Superior temporal gyrus (tissue), 1 donor: ENCODE data around the gene P2RY11.

Experiments
- DNase-seq: peaks from one replicate; pipeline ENCODE4 v3.0.0-alpha.2; 2016; ENCODE audit errors: extremely low spot score

Gene P2RY11

DNA sequence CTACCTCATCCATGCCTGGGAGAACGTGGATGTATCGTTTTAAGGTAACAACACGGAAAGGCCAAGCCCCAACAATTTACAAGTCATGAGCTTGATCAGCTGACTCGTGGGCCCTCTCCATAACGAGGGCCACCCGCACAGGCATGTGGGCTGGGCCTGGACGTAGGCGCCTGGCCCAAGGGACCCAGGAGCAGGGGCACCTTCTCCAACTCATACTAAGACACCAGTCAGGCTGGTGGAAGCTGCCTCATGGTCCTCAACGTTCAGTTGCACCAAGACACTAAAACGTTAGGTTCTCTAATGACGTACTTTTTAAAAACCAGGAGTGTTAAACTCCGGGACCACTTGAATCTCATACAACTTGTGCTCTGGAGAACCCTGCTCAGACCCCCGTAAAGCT lies 30.0 kb downstream of the P2RY11 start:
- DNase-seq, result no peak

DNA sequence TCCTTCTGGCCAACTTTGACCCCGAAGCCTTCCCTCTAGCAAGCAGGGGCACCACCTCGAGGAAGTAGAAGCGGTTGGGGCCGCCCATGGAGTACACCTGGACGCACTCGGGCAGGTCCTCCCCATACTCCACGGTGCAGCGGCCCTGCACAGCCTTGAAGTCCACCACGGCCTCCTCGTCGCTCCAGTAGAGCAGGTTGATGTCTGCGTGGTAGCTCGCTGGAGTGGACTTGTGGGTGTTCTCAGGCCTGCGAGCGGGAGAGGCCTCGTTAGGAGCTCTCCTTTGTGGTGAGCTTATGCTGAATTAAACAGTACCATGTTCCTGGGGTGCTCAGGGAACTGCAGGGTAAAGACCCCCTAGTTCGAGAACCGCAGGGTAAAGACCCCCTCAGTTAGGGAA lies 30.5 kb downstream of the P2RY11 start:
- no peak for DNase-seq

- no peak for DNase-seq
Measured at GRCh38 chr19:10142701-10143375, 31.3 kb downstream of the P2RY11 start.

- no peak for DNase-seq
Measured at GRCh38 chr19:10143681-10144080, 32.2 kb downstream of the P2RY11 start.

DNA sequence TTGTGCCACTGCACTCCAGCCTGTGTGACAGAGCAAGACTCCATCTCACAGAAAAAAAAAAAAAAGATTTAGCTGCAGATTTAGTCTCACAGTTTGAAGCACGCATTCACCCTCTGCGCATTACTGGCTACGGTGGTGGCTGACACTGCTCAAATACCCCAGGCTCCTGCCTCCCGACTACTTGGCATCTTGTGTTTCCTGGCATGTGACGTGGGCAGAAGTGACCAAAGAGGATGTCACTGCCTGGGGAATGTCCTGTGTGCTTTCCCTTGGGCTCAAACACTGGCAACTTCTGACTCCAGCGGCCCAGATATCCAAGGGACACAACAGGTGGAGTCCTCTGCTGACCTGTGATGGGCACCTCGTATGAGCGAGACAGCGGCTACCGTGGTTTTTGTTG lies 32.9 kb downstream of the P2RY11 start:
- DNase-seq, result no peak

GRCh38 chr19:10145031-10145430 lies 33.5 kb downstream of the P2RY11 start:
- DNase-seq, result no peak

- DNase-seq, result no peak
Measured at GRCh38 chr19:10146142-10146541, 34.6 kb downstream of the P2RY11 start.

DNA sequence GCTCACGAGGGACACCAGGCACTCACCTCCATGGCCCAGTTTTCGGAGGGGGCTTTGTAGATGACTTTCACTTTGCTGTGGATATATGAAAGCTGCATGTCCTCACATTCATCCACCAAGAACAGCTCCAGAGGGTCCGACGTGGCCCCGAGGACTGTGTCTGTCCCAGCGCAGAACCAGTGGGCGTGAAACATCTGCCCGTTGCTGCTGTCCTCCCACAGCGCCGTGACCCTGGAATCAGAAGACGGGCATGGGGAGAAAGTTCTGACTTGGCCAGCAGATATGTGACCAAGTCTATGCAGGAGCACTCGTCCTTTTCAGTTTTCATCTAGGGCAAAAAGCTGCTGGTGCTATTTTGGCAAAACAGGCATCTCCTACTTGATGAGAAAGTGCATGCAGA lies 37.9 kb downstream of the P2RY11 start:
- no peak for DNase-seq

DNA sequence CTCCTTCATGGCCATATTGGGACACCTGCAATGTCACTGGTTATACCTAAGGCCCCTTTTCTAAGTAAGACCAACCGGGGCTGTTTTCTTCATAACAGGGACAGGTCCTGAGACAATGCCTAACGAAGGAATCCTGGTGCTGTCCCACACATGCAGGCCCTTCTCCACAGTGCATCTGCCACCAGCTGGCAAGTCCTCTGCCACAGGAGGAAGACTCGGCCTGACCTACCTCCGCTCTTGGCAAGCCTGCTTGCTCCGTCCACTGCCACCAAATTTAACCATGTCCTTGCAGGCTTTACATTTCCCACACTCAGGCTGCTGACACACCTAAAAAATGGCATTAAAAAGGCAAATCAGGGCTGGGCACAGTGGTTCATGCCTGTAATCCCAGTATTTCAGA lies 40.0 kb downstream of the P2RY11 start:
- DNase-seq, result no peak

DNA sequence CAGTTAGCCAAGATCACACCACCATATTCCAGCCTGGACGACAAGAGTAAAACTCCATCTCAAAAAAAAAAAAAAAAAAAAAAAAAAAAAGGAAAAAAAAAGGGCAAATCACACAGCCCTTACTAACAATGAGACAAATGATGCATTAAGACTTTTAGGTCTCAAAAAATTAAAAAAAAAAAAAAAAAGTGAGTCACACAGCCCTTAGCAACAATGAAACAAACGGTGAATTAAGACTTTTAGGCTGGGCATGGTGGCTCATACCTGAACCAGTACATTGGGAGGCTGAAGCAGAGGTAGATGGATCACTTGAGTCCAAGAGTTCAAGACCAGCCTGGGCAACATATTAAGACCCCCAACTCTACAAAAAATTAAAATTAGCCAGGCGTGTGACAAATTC lies 40.6 kb downstream of the P2RY11 start:
- no peak for DNase-seq

GRCh38 chr19:10155839-10156238 lies 44.3 kb downstream of the P2RY11 start:
- DNase-seq, result no peak

DNA sequence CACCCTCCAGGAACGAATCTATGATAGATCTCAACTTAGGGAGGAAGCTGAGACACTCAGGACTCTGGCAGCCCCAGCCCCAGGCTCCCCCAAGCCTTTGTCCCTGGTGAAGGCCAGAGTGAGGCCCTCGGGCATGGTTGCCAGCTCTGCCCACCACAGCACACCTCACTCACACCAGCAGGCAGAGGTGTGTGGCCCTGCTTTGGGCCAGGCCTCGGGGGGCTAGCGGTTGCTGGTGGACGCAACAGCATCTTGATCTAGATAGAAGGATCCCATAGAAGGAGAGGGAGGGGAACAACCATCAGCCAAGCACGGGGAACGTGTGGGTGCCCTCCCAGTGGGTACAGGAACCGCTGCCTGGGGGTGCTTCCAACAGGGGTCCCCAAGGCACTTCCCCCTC lies 46.6 kb downstream of the P2RY11 start:
- no peak for DNase-seq

DNA sequence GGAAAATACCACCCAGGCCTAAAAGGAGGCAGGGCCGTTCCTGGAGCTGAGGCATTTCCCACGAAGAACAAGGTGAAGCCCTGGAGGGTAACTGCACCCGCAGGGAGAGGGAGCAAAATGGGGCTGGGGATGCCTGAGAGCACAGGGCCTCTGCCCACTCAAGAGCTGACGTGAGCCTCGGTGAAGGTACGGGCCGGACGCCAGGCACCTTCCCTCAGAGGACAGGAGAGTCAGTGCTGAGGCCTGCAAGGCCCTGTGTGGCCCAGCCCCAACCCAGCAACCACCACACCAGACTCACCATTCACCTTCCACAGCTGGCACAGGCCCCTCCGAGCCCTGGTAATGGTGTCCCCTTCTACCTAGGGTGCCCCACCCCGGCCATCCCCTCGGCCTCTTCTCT lies 47.0 kb downstream of the P2RY11 start:
- DNase-seq, result no peak

- DNase-seq, result no peak
Measured at GRCh38 chr19:10159610-10160009, 48.1 kb downstream of the P2RY11 start.

DNA sequence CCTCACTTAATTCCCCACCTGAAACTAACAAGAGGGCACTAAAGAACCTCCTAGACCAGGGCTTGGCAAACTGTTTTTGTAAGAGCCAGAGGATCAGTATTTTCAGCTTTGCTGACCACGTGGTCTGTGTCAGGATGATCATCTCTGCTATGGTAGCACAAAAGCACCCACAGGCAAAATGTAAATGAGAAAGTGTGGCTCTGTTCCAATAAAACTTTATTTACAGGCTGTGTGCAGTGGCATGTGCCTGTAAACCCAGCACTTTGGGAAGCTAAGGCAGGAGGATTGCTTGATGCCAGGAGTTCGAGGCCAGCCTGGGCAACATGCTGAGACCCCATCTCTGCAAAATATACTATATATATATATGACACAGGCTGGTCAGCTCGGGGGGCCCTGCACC lies 52.0 kb downstream of the P2RY11 start:
- no peak for DNase-seq
